ENCODE results near the gene CD37.

Gene CD37

GRCh38 chr19:49374665-49375434 is 39.6 kb downstream of the CD37 start:
- Histone ChIP-seq H3K36me3 (ENCODE audit: control insufficient read depth in 1 of 2, insufficient read depth in 2 of 2, low read length in 2 of 2) (no peaks in the 10 kb centered on the region), H3K9me3 (ENCODE audit: control insufficient read depth in 1 of 2, low read length in 2 of 2) (peaks cover 2 to 3% of the 10 kb centered on the region in 2 donors), H3K27me3 (ENCODE audit: control insufficient read depth in 1 of 2, insufficient read depth in 2 of 2, low read length in 2 of 2) (no peaks in the 10 kb centered on the region), H3K4me3 (ENCODE audit: low read depth in 1 of 2, low read length in 2 of 2) (no peak overlapping the region), H3K9ac (ENCODE audit: low read depth in 1 of 2, low read length in 2 of 2) (no peak overlapping the region), H3K4me1 (ENCODE audit: control insufficient read depth in 1 of 2, insufficient read depth in 2 of 2, low read length in 2 of 2) (no peaks in the 10 kb centered on the region), H3K27ac (ENCODE audit: low read depth, low read length) (no peak overlapping the region)

- Histone ChIP-seq H3K27me3 (ENCODE audit: control insufficient read depth in 1 of 2, insufficient read depth in 2 of 2, low read length in 2 of 2) (no peaks in the 10 kb centered on the region), H3K9me3 (ENCODE audit: control insufficient read depth in 1 of 2, low read length in 2 of 2) (peaks cover 4% of the 10 kb centered on the region in 2 donors), H3K36me3 (ENCODE audit: control insufficient read depth in 1 of 2, insufficient read depth in 2 of 2, low read length in 2 of 2) (no peaks in the 10 kb centered on the region), H3K4me3 (ENCODE audit: low read depth in 1 of 2, low read length in 2 of 2) (no peak overlapping the region), H3K9ac (ENCODE audit: low read depth in 1 of 2, low read length in 2 of 2) (no peak overlapping the region), H3K27ac (ENCODE audit: low read depth, low read length) (no peak overlapping the region), H3K4me1 (ENCODE audit: control insufficient read depth in 1 of 2, insufficient read depth in 2 of 2, low read length in 2 of 2) (no peaks in the 10 kb centered on the region)
Measured at GRCh38 chr19:49378512-49378911, 43.3 kb downstream of the CD37 start.

GRCh38 chr19:49380391-49380790 is 45.2 kb downstream of the CD37 start:
- Histone ChIP-seq H3K9ac (ENCODE audit: low read depth in 1 of 2, low read length in 2 of 2) (no peak overlapping the region), H3K27me3 (ENCODE audit: control insufficient read depth in 1 of 2, insufficient read depth in 2 of 2, low read length in 2 of 2) (no peaks in the 10 kb centered on the region), H3K4me1 (ENCODE audit: control insufficient read depth in 1 of 2, insufficient read depth in 2 of 2, low read length in 2 of 2) (no peaks in the 10 kb centered on the region), H3K4me3 (ENCODE audit: low read depth in 1 of 2, low read length in 2 of 2) (no peak overlapping the region), H3K9me3 (ENCODE audit: control insufficient read depth in 1 of 2, low read length in 2 of 2) (peaks cover 4% of the 10 kb centered on the region in 2 donors), H3K36me3 (ENCODE audit: control insufficient read depth in 1 of 2, insufficient read depth in 2 of 2, low read length in 2 of 2) (no peaks in the 10 kb centered on the region), H3K27ac (ENCODE audit: low read depth, low read length) (no peak overlapping the region)

GRCh38 chr19:49382639-49383038 is 47.4 kb downstream of the CD37 start:
- Histone ChIP-seq H3K9me3 (ENCODE audit: control insufficient read depth in 1 of 2, low read length in 2 of 2) (peaks cover 4% of the 10 kb centered on the region in 2 donors), H3K36me3 (ENCODE audit: control insufficient read depth in 1 of 2, insufficient read depth in 2 of 2, low read length in 2 of 2) (no peaks in the 10 kb centered on the region), H3K27me3 (ENCODE audit: control insufficient read depth in 1 of 2, insufficient read depth in 2 of 2, low read length in 2 of 2) (no peaks in the 10 kb centered on the region), H3K4me1 (ENCODE audit: control insufficient read depth in 1 of 2, insufficient read depth in 2 of 2, low read length in 2 of 2) (no peaks in the 10 kb centered on the region), H3K9ac (ENCODE audit: low read depth in 1 of 2, low read length in 2 of 2) (no peak overlapping the region), H3K27ac (ENCODE audit: low read depth, low read length) (no peak overlapping the region), H3K4me3 (ENCODE audit: low read depth in 1 of 2, low read length in 2 of 2) (no peak overlapping the region)

DNA sequence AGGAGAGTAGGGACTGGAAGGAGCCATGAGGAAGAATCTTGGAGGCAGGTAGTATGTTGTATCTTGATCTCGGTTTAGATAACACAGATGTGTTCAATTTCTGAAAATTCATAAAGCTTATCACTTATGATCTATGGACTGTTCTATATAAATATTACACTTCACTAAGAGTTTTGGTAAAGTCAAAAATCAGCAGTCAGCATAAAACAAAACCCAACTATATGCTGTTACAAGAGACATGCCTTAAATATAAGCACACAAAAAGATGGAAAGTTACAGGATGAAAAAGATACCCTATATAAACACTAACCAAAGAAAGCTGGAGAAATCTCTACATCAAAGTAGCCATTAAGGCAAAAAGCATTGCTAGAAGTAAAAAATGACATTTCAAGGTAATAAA is 48.4 kb downstream of the CD37 start:
- Histone ChIP-seq H3K36me3 (ENCODE audit: control insufficient read depth in 1 of 2, insufficient read depth in 2 of 2, low read length in 2 of 2) (no peaks in the 10 kb centered on the region), H3K4me3 (ENCODE audit: low read depth in 1 of 2, low read length in 2 of 2) (no peak overlapping the region), H3K4me1 (ENCODE audit: control insufficient read depth in 1 of 2, insufficient read depth in 2 of 2, low read length in 2 of 2) (no peaks in the 10 kb centered on the region), H3K27me3 (ENCODE audit: control insufficient read depth in 1 of 2, insufficient read depth in 2 of 2, low read length in 2 of 2) (no peaks in the 10 kb centered on the region), H3K27ac (ENCODE audit: low read depth, low read length) (no peak overlapping the region), H3K9ac (ENCODE audit: low read depth in 1 of 2, low read length in 2 of 2) (no peak overlapping the region), H3K9me3 (ENCODE audit: control insufficient read depth in 1 of 2, low read length in 2 of 2) (peaks cover 4% of the 10 kb centered on the region in 2 donors)

GRCh38 chr19:49387936-49388372 is 52.7 kb downstream of the CD37 start, which contains the start of gene KASH5:
Gene KASH5 (plus strand): TSS chr19:49388249. CDS start chr19:49390884, 2,635 bp downstream.
- H3K4me1 ChIP-seq (ENCODE audit: control insufficient read depth in 1 of 2, insufficient read depth in 2 of 2, low read length in 2 of 2), result peaks cover 0 to 4% of the 10 kb centered on the region in 2 donors
- H3K4me3 ChIP-seq (ENCODE audit: low read depth in 1 of 2, low read length in 2 of 2), result peak within 1 kb of the TSS in 1 of 2 donors; percentile 10
- H3K36me3 ChIP-seq (ENCODE audit: control insufficient read depth in 1 of 2, insufficient read depth in 2 of 2, low read length in 2 of 2), result no peaks in the 10 kb centered on the region
- no peaks in the 10 kb centered on the region for H3K9me3 ChIP-seq (ENCODE audit: control insufficient read depth in 1 of 2, low read length in 2 of 2)
- no peak within 1 kb of the TSS for H3K9ac ChIP-seq (ENCODE audit: low read depth in 1 of 2, low read length in 2 of 2)
- H3K27ac ChIP-seq (ENCODE audit: low read depth, low read length), result no peak within 1 kb of the TSS
- H3K27me3 ChIP-seq (ENCODE audit: control insufficient read depth in 1 of 2, insufficient read depth in 2 of 2, low read length in 2 of 2), result peaks cover 0 to 6% of the 10 kb centered on the region in 2 donors

GRCh38 chr19:49389406-49389805 is 54.2 kb downstream of the CD37 start:
- H3K27ac ChIP-seq (ENCODE audit: low read depth, low read length), result no peak overlapping the region
- no peak overlapping the region for H3K4me3 ChIP-seq (ENCODE audit: low read depth in 1 of 2, low read length in 2 of 2)
- no peaks in the 10 kb centered on the region for H3K36me3 ChIP-seq (ENCODE audit: control insufficient read depth in 1 of 2, insufficient read depth in 2 of 2, low read length in 2 of 2)
- H3K27me3 ChIP-seq (ENCODE audit: control insufficient read depth in 1 of 2, insufficient read depth in 2 of 2, low read length in 2 of 2), result peaks cover 0 to 6% of the 10 kb centered on the region in 2 donors
- H3K4me1 ChIP-seq (ENCODE audit: control insufficient read depth in 1 of 2, insufficient read depth in 2 of 2, low read length in 2 of 2), result peaks cover 0 to 4% of the 10 kb centered on the region in 2 donors
- H3K9me3 ChIP-seq (ENCODE audit: control insufficient read depth in 1 of 2, low read length in 2 of 2), result no peaks in the 10 kb centered on the region
- H3K9ac ChIP-seq (ENCODE audit: low read depth in 1 of 2, low read length in 2 of 2), result no peak overlapping the region

All from duodenal mucosa (tissue), 2 donors.